Measurements from ENCODE around the gene PDE2A.

The PDE2A gene

DNA sequence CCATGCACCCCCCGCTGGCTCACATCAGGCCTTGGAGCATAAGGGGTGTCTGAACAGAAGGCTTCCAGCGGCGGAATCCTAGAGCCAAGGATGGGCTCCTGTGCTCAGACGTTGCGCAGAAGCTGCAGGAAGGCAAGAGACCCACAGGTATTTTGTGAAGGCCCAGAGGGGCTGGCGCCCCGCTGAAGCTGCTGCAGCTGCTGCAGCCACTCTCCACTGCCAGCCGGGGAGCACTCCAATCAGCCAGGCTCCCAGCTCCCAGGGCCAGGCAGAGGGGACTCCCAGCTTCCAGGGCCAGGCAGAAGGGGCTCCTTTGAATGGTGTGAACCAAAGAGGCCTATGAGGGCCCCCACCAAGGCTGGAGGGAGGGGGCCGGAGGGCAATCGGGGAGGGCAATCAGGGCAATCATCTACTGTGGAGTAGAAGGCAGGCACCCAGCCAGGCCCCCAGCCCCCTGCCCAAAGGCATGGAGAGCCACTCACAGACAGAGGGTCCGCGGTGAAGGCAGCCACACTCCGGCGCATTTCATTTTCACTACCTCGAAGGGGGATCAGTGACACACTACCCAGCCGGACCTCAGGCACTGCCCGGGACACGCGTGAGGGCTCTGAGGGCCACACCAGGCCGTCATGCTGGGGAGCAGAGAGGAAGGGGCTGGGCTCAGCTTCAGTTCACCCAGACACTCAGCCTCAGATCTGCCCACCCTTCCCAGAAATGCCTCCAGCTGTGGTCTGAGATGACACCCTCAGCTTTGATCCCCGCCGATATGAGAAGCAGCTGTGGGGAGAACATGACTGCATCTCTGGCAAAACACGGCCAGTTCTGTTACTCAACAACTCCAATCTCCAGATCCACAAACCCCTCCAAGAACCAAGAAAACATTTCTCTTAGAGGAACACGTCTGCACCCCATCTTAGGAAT, 11.6 kb upstream of the PDE2A start:
- ATAC-seq (replicated peaks) (no peak), DNase-seq (no peak)
- Mint-ChIP-seq H3K36me3 (ENCODE audit: insufficient read depth) (peaks cover 48% of the 10 kb centered on the region), H3K4me3 (no peak overlapping the region), H3K27ac (peak overlapping the region; percentile 23 to 74), H3K4me1 (ENCODE audit: low read depth in 2 of 2) (peaks cover 23 to 30% of the 10 kb centered on the region in 2 donors), H3K9me3 (no peaks in the 10 kb centered on the region), H3K27me3 (no peaks in the 10 kb centered on the region)

DNA sequence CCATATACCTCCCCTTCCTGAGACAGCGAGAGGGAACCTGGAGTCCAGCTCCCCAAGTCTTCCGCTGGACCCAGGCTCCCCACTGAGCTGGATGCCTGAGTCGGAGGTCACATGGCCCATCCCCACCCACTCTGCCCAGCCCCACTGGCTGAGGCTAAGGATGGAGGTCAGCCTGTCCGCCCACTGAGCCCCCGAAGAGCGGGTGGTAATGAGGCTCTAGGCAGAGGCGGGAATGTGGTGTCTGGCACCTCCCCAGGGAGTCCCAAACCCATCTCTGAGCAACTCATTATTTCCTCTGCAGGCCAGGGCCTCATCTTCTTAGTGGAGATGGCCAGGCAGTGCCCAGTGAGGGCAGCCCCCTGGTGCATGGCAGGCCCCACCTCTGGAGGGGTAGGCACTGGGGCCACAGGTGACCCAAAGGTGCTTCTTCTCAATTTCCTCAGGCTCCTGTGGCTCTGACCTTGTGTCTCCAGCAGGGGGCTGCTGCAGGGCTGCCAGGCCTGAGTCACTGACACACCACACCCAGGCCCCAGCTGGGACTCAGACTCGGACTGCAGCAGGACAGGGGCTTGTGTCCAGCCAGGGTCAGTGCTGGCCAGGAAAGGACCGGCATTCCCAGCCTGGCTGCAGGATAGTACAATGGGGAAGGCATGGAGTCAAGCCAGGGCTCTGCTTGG, 10.2 kb upstream of the PDE2A start:
- DNase-seq (peak; percentile 20 to 36 (median 21)), ATAC-seq (replicated peaks) (peak; percentile 60)
- peak overlapping the region in 1 of 2 donors; percentile 41 for H3K27ac Mint-ChIP-seq
- H3K27me3 Mint-ChIP-seq: peaks cover 0 to 2% of the 10 kb centered on the region in 2 donors
- H3K9me3 Mint-ChIP-seq: no peaks in the 10 kb centered on the region
- H3K36me3 Mint-ChIP-seq (ENCODE audit: insufficient read depth): peaks cover 47% of the 10 kb centered on the region
- peaks cover 23 to 36% of the 10 kb centered on the region in 2 donors for H3K4me1 Mint-ChIP-seq (ENCODE audit: low read depth in 2 of 2)
- no peak overlapping the region for H3K4me3 Mint-ChIP-seq

DNA sequence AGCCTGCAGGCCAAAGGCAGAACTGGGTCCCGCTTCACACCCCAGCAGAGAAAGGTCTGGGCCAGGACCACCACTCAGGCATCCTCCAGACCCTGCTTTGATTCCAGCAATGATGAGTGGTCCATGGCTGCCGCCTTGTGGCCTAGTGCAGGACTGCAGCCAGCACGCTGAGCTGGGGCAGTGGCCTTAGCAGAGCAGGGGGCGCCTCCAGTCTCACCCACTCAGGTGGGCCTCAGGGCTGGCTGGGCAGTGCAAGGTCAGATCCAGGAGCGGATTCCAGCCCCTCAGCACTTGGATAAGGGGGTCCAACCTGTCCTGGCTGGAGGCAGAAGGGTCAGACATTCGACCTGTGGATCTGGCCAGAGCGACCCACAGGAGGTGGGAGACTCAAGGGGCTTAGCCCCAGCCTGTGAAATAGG, 9.6 kb upstream of the PDE2A start:
- H3K9me3 Mint-ChIP-seq: no peaks in the 10 kb centered on the region
- ATAC-seq (replicated peaks) (peak; percentile 77), DNase-seq (peak; percentile 64 to 76 (median 66))
- peaks cover 27 to 36% of the 10 kb centered on the region in 2 donors for H3K4me1 Mint-ChIP-seq (ENCODE audit: low read depth in 2 of 2)
- no peak overlapping the region for H3K4me3 Mint-ChIP-seq
- H3K36me3 Mint-ChIP-seq (ENCODE audit: insufficient read depth): peaks cover 48% of the 10 kb centered on the region
- peak overlapping the region in 1 of 2 donors; percentile 22 for H3K27ac Mint-ChIP-seq
- peaks cover 0 to 7% of the 10 kb centered on the region in 2 donors for H3K27me3 Mint-ChIP-seq

DNA sequence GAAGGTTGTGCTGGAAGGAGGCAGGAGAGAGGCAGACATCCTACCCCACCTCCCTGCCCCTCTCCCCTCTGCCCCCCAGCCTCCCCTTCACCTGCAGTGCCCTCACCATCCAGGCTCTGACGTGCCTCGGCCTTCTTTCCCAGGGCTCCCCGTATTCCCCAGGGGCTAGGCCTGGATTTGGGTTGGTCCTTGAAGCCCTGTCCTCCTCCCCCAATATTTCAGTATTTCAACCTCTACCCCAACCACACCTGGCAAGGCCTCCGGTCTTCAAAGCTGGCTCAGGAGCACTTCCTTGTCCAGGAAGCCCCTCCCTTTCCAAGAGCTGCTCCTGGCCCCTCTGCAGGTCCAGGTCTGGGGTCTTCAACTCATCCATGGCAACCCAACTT, 8.6 kb upstream of the PDE2A start:
- H3K4me3 Mint-ChIP-seq: no peak overlapping the region
- H3K4me1 Mint-ChIP-seq (ENCODE audit: low read depth in 2 of 2): peaks cover 27 to 36% of the 10 kb centered on the region in 2 donors
- H3K36me3 Mint-ChIP-seq (ENCODE audit: insufficient read depth): peaks cover 45% of the 10 kb centered on the region
- ATAC-seq (replicated peaks) (no peak), DNase-seq (no peak)
- H3K27ac Mint-ChIP-seq: no peak overlapping the region
- H3K9me3 Mint-ChIP-seq: no peaks in the 10 kb centered on the region
- H3K27me3 Mint-ChIP-seq: peaks cover 0 to 17% of the 10 kb centered on the region in 2 donors

DNA sequence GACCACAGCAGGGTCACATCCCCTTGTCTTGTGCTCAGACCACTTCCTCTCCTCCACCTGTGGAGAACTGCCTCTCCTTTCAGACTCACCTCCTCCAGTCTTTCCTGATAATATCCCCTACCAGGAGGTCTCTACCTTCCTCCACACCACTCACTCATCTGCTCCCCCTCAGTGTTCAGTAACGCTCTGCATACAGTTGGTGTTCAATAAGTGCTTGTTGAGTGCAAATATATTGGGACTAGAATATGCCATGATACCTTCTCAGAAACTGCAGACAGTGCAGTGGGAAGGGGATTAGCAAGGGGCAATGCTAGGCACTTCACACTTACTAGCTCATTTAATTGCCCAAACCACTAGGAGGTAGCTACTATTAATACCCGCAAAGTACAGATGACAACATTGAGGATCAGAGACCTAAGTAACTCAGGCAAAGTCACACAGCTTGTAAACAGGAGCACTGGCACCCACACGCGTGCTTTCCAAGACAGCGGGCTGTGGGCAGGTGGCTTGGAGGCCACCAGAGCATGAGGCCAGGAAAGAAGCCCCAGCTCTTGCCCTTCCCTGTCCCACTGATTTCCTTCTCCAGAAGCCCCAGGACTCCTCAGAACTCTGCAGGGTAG, 8.1 kb upstream of the PDE2A start:
- no peaks in the 10 kb centered on the region for H3K9me3 Mint-ChIP-seq
- no peak for DNase-seq
- peaks cover 28 to 36% of the 10 kb centered on the region in 2 donors for H3K4me1 Mint-ChIP-seq (ENCODE audit: low read depth in 2 of 2)
- no peak overlapping the region for H3K27ac Mint-ChIP-seq
- peaks cover 44% of the 10 kb centered on the region for H3K36me3 Mint-ChIP-seq (ENCODE audit: insufficient read depth)
- H3K4me3 Mint-ChIP-seq: no peak overlapping the region
- no peak for ATAC-seq (replicated peaks)
- H3K27me3 Mint-ChIP-seq: peaks cover 2 to 22% of the 10 kb centered on the region in 2 donors

DNA sequence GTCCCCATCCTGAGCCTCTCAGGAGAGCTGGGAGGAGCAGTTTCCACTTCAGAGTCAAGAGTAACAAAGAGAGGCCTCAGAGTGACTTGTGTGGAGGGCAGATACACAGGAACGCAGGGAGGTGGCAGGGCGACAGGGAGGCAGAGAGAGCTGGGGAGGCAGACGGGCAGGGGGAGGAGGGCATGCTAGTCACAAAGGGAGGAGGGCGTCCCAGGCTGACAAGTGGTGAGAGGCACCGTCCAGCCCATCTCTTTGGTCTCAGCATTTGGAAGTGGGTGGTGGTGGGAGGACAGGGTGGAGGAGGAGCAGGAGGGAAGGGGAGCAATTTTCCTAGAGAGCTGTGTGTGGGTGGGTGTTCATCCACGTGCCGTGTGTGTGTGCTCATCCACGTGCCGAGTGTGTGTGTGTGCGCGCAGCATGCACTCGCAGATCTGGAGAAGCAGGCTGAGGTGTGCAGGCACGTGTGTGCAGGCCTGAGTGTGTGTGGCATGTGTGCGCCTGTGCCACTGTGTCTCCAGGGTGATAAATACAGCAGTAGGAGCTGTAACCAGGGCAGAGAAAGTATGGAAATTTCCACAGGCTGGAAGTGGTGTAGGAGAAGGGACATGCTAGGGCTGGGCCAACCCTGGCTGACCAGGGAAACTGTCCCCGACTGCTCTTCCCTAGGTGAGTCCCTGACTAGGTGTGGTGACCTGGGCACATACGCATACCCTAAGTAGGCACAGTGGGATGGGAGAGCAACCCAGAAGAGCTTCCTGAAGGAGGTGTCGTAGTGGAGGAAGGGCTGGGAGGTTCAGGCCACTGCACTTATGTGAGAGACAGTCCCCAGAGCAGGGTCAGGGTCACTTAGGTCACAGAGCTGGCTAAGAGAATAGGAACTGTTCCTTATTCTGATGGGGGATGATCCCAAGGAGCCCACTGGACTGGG, 7.3 kb upstream of the PDE2A start:
- Mint-ChIP-seq H3K36me3 (ENCODE audit: insufficient read depth) (peaks cover 42% of the 10 kb centered on the region), H3K4me1 (ENCODE audit: low read depth in 2 of 2) (peaks cover 23 to 31% of the 10 kb centered on the region in 2 donors), H3K27me3 (peaks cover 8 to 30% of the 10 kb centered on the region in 2 donors), H3K9me3 (no peaks in the 10 kb centered on the region), H3K27ac (peak overlapping the region; percentile 44 to 79), H3K4me3 (no peak overlapping the region)
- DNase-seq (no peak), ATAC-seq (replicated peaks) (no peak)

DNA sequence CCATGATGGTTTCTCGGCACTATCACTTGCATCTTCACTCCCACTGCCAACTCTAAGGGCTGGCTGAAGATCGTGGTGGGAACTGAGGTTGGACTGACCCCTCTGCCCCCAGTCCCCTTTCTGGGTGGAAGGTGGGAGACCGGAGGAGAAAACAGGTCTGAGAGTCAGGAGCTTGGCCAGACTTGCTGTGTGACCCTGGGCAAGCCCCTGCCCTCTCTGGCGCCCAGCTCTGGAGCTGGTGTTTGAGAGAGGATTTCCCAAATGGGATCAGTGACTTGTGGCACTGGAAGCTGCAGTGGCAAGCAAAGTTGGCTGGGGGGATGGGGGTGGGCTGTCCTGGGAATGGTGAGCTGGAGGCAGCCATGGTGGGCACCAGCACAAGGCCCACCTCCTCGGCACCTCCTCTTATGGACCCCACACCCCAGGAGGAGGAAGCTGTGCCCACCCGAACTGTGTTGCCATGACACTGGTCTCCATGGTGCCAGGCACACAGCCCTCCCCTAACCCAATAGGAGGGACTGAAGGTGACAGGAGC, 6.5 kb upstream of the PDE2A start:
- H3K36me3 Mint-ChIP-seq (ENCODE audit: insufficient read depth): peaks cover 42% of the 10 kb centered on the region
- peak overlapping the region; percentile 44 to 79 for H3K27ac Mint-ChIP-seq
- ATAC-seq (replicated peaks) (no peak), DNase-seq (no peak)
- no peaks in the 10 kb centered on the region for H3K9me3 Mint-ChIP-seq
- peaks cover 13 to 38% of the 10 kb centered on the region in 2 donors for H3K27me3 Mint-ChIP-seq
- H3K4me3 Mint-ChIP-seq: no peak overlapping the region
- peaks cover 19 to 27% of the 10 kb centered on the region in 2 donors for H3K4me1 Mint-ChIP-seq (ENCODE audit: low read depth in 2 of 2)

DNA sequence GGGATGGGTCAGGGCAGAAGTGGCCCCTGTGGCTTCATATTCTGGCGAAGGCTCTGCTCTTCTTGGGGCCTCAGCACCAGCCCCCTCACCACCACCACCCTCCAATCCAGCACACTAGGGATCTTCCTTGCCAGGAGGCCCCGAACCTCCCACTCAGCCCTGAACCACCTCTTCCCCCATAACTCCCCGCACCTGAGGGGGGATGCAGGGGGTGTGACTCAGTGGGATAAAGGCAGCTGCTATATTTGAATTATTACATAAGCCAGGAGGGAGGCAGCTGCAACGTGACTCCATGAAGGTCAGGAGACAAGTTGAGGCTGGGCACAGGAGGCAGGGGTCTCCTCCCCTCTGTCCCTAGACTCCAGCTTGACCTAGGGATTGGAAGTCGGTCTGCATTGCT, 5.6 kb upstream of the PDE2A start:
- H3K27me3 Mint-ChIP-seq: peaks cover 20 to 47% of the 10 kb centered on the region in 2 donors
- H3K4me1 Mint-ChIP-seq (ENCODE audit: low read depth in 2 of 2): peaks cover 19 to 27% of the 10 kb centered on the region in 2 donors
- no peaks in the 10 kb centered on the region for H3K9me3 Mint-ChIP-seq
- no peak for ATAC-seq (replicated peaks)
- no peak overlapping the region for H3K4me3 Mint-ChIP-seq
- DNase-seq: no peak
- H3K27ac Mint-ChIP-seq: peak overlapping the region in 1 of 2 donors; percentile 33
- H3K36me3 Mint-ChIP-seq (ENCODE audit: insufficient read depth): peaks cover 40% of the 10 kb centered on the region

DNA sequence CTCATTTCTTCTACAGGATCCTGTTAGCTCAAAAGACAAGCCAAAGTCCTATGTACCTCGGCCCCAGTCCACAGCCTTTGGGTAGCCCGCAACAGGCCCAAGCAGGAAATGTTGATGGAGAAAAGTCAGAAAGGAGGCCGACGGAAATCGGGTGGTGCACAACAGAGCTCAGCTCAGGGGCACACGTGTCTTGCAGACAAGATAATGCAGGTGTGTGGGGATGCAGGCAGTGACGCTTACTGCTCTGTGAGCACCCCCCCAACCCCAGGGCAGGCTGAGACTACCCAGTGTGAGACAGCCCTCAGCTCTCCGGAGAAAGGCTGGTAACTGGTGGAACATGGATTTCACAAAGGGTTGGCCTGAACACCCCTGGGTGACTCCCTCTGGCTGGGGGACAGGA, 4.3 kb upstream of the PDE2A start:
- Mint-ChIP-seq H3K36me3 (ENCODE audit: insufficient read depth) (peaks cover 31% of the 10 kb centered on the region), H3K27me3 (peaks cover 33 to 60% of the 10 kb centered on the region in 2 donors), H3K9me3 (no peaks in the 10 kb centered on the region), H3K4me3 (no peak overlapping the region), H3K27ac (peak overlapping the region in 1 of 2 donors; percentile 30), H3K4me1 (ENCODE audit: low read depth in 2 of 2) (peaks cover 16 to 24% of the 10 kb centered on the region in 2 donors)
- ATAC-seq (replicated peaks) (no peak), DNase-seq (no peak)

DNA sequence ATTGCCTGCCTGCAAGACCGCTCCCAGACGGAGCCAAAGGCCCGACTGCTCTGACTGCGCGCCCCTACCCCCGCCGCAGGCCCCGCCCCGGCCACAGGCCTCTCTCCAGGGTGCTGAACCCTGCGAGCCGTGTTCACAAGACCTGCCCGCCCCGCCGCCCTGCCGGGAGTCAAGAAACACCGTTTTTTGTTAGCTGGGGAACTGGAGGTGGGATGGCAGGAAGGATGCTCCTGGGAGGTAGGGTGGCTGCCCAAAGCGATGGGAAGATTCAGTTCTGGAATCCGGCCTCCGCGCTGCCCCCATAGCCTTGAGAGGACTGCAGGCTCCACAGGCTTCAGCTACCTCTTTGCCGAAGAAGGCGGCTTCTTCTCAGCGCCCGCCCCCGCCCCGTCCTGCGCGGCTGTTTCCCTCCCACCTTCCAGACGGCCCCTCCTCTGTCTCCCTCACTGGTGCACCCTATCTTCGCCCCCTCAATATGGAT, 2.7 kb upstream of the PDE2A start:
- Mint-ChIP-seq H3K4me3 (peak overlapping the region in 1 of 2 donors; percentile 39), H3K36me3 (ENCODE audit: insufficient read depth) (peaks cover 21% of the 10 kb centered on the region), H3K9me3 (no peaks in the 10 kb centered on the region), H3K27me3 (peaks cover 49 to 76% of the 10 kb centered on the region in 2 donors), H3K27ac (no peak overlapping the region), H3K4me1 (ENCODE audit: low read depth in 2 of 2) (peaks cover 13 to 22% of the 10 kb centered on the region in 2 donors)
- peak; percentile 61 to 76 (median 61) for DNase-seq
- peak; percentile 85 for ATAC-seq (replicated peaks)

DNA sequence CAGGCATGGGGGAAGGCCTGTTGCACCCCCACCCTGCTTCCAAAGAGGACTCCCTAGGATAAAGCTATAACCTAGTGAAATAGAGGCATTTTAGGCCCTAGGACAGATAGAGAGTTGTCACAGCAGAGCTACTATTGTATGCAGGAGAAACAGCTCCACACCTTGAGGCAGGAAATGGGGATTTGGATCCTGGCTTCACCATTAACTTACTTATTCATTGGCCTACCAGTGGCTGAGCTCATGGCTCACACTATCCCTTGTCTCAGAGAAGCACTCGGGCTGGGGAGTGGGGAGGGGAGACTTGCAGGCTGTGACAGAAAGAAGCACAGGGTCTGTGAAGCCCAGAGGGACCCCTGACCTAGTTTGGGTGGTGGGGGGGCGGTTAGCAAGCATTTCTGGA, 999 bp upstream of the PDE2A start:
- Mint-ChIP-seq H3K27ac (no peak overlapping the region), H3K27me3 (peaks cover 65 to 93% of the 10 kb centered on the region in 2 donors), H3K4me3 (no peak overlapping the region), H3K9me3 (no peaks in the 10 kb centered on the region), H3K36me3 (ENCODE audit: insufficient read depth) (peaks cover 17% of the 10 kb centered on the region), H3K4me1 (ENCODE audit: low read depth in 2 of 2) (peaks cover 11 to 13% of the 10 kb centered on the region in 2 donors)
- ATAC-seq (replicated peaks) (no peak), DNase-seq (no peak)

DNA sequence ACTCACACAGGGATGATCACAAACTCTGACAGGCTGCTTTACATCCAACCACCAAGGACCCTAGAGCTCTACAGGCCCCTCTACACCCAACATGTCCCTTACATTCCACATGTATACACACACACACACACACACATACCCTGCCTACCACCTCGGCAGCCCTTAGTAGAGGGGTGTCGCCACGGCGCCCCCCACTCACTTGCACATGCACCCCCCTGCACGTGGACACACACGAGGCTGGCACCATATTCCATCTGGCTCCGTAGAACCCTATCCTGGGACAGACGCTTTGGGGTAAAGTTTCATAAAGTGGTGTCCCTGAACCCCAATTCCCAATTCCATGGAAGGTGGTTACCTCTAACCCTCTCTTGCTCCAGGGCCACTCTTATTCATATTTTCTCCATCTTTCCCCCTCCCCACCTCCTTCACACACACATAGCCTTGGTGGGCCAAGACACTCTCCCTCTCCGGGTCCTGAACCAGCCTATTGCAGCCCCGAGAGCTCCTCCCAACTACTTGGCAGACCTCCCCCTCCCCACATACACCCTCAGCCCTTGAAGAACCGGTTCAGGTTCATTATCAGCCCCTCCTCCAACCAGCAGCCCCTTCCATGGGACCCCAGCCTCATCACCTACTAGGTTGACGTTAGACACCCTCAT, 809 bp downstream of the PDE2A start:
- H3K9me3 Mint-ChIP-seq: no peaks in the 10 kb centered on the region
- DNase-seq (no peak), ATAC-seq (replicated peaks) (no peak)
- H3K27me3 Mint-ChIP-seq: peaks cover 72 to 91% of the 10 kb centered on the region in 2 donors
- no peak overlapping the region for H3K4me3 Mint-ChIP-seq
- H3K4me1 Mint-ChIP-seq (ENCODE audit: low read depth in 2 of 2): peaks cover 11 to 14% of the 10 kb centered on the region in 2 donors
- no peak overlapping the region for H3K27ac Mint-ChIP-seq
- peaks cover 13% of the 10 kb centered on the region for H3K36me3 Mint-ChIP-seq (ENCODE audit: insufficient read depth)

All from effector memory CD8-positive, alpha-beta T cell (primary cell).